ENCODE data around the gene NPLOC4.
"Not testable (repeated sequence)": the region's sequence is repeated elsewhere in the genome, so short reads cannot be mapped to it uniquely, and the experiment has no call there.

Gene NPLOC4

DNA sequence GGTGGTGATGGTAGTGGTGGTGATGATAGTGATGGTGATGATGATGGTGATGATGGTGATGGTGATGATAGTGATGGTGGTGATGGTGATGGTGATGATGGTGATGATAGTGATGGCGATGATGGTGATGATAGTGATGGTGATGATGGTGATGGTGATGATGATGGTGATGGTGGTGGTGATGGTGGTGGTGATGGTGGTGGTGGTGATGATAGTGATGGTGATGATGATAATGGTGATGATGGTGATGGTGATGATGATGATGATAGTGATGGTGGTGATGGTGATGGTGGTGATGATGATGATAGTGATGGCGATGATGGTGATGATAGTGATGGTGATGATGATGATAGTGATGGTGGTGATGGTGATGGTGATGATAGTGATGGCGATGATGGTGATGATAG, 104.9 kb downstream of the NPLOC4 start:
- not testable (repeated sequence) for DNase-seq

DNA sequence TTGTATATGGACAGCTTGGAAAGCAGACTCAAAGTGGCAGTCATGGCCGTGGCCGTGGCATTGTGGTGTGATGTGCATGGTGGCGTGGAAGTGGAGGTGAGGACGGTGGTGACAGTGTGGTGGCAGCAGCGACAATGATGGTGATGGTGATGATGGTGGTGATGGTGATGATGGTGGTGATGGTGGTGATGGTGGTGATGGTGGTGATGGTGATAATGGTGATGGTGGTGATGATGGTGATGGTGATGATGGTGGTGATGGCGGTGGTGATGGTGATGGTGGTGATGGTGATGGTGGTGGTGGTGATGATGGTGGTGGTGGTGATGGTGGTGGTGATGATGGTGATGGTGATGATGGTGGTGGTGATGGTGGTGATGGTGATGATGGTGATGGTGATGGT, 105.9 kb downstream of the NPLOC4 start:
- not testable (repeated sequence) for DNase-seq

DNA sequence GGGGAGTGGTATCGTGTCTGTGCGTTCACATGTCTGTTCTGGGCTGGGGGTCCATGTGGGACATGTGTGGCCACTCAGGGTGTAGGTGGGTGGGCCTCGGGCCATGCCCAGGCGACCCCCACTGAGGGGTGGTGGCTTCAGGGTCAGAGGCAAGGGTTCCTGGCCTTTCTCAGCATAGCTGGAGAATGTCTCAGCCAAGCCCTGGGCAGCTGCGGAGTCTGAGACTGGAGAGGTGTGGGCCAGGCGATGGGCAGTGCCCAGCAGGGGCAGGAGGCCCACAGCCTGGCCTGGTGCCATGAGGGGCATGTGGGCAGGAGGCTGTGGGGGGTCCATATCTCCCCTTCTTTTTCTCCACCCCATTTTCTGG, 107.5 kb downstream of the NPLOC4 start:
- no peak for DNase-seq

DNA sequence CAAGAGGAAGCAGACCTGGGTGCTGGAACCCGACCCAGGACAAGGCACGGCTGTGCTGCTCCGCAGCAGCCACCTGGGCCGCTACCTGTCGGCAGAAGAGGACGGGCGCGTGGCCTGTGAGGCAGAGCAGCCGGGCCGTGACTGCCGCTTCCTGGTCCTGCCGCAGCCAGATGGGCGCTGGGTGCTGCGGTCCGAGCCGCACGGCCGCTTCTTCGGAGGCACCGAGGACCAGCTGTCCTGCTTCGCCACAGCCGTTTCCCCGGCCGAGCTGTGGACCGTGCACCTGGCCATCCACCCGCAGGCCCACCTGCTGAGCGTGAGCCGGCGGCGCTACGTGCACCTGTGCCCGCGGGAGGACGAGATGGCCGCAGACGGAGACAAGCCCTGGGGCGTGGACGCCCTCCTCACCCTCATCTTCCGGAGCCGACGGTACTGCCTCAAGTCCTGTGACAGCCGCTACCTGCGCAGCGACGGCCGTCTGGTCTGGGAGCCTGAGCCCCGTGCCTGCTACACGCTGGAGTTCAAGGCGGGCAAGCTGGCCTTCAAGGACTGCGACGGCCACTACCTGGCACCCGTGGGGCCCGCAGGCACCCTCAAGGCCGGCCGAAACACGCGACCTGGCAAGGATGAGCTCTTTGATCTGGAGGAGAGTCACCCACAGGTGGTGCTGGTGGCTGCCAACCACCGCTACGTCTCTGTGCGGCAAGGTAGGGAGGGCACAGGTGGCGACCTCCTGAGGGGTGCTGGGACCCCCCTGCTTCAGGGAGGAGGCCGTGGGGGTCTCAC, 108.1 kb downstream of the NPLOC4 start:
- peak; percentile 42 for DNase-seq

DNA sequence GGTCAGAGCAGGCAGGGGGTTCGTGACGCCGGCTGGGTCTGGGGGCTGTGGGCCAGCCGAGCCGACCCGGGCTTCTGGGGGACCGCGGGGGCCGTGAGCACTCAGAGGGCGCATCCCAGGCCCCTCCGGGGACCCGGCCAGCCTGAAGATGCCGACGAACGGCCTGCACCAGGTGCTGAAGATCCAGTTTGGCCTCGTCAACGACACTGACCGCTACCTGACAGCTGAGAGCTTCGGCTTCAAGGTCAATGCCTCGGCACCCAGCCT, 108.6 kb downstream of the NPLOC4 start:
- no peak for DNase-seq

DNA sequence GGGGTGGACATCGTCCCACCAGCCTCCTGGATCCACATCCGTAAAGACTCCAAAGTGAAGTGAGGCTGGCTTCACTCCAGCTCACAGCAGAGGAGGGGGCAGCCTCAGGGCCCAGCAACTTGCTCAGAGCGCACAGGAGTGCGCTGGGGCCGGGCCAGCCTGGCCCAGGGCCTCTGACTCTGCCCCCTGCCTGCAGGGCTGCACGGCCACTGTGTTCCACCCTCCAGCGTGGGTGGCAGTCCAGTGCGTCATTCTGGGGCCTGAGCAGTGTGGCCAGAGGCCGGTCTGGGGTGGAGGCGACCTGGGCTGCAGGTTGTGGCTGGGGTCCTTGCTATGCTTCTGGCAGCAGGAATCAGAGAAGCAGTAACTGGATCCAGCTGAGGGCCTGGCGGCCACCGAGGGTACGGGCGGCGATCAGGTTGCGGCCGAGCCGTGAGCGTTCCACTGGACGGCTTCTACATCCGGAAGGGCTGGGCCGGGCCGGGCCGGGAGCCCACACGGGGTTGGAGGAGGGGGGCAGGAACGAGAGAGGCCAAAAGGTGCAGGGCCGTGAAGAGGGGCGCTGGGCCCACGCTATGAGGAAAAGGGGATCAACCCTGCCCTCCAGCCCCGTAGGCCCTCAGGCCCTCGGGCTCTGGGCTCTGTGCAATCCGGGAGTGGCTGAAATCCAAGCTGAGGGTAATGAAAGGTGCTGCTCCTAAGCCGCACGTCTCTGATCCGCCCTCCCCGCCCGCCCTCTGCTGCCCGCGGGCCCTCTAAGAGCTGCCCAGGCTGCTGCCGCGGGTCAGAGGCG, 109.1 kb downstream of the NPLOC4 start, which contains the start of gene FSCN2:
Gene FSCN2 (plus strand): TSS at position 787 of the 793 bp plus-strand sequence. CDS start 155 bp downstream, outside the sequence.
- DNase-seq = no peak

DNA sequence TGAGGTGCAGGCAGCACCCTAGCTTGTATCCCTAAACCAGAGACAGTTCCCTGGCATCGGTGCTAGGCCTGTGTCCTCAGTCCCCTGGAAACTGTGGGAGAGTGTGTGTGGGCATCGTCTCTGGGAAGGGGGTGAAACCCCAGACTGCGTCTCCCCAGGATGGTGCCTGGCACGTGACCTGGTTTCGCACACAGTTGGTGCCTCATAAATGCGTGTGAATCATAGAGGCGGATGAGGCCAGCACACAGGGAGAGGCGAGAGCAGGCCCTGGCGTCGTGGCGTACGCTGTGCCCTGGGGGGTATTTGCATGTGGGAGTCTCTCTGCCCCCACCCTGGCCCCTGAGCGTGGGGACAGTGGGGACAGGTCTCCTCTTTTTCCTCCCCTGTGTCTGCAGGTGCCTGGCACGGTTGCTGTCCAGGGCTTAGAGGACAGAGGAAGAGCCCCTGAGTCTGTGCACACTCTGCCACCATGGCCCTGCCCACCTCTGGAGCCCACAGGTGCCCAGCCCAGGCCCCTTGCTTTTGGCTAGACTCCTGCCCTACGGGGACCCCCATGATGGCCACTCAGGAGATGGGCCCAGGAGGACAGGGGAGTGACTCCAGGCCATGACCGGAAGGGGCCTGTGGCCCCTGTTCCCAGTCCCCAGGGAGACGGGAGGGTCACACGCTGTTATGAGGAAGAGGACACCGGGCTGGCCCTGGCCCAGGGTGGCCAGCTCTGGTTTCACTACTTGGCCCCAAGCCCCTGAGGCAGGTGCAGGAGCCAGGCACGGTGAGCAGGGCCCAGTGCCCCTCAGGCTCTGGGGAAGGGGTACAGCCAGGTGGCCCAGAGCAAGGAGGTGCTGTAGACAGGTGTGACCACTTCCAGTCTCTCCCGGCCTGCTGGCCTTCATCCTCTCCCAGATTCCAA, 110.0 kb downstream of the NPLOC4 start:
- DNase-seq = no peak

DNA sequence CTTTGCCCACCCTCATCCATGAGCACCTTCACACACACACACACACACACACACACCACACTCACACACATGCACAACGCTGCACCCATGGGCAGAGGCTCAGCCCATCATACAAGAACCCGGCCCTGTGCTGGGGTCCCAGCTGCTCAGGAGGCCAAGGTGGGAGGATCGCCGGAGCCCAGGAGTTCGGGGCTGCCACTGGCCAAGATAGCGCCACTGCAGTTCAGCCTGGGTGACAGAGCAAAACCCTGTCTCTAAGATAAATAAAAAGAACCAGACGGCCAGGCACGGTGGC, 112.1 kb downstream of the NPLOC4 start:
- DNase-seq = no peak

DNA sequence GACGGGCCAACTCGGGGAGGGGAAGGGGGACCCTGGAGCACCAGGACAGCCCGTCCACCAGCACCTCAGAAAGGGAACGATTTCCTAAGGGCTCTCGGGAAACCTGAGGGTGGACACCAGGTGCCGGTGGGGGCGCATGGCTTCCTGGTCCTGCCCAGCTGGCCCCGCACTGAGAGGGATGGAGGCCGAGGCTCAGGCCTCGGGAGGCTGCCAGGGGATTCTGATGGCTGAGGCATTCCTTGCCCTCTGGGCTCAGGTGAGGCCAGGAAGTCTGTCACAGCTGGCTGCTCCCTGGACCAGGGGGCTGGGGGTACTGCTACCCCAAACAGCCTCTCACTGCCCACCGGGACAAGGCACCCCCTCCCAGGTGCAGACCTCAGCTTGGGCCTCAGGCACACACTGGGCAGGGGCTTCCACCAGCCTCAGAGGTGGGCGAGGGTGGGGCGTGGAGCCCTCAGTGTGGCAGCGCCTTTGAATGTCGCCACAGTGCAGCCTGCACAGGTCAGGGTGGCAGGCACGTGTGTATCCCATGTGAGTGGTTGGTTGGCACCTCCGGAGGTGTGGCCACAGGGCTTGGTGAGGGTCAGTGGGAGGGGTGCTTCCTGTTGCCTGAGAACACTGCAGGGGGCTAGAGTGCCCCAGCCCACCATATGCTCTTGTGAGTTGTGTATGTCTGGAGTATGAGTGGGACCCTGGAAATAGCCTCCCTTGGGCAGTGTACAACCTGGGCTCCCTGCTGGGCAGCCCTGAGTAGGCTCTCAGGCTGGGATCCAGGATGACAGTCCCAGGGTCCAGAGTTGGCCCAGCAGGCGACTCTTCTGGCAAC, 112.7 kb downstream of the NPLOC4 start:
- no peak for DNase-seq

DNA sequence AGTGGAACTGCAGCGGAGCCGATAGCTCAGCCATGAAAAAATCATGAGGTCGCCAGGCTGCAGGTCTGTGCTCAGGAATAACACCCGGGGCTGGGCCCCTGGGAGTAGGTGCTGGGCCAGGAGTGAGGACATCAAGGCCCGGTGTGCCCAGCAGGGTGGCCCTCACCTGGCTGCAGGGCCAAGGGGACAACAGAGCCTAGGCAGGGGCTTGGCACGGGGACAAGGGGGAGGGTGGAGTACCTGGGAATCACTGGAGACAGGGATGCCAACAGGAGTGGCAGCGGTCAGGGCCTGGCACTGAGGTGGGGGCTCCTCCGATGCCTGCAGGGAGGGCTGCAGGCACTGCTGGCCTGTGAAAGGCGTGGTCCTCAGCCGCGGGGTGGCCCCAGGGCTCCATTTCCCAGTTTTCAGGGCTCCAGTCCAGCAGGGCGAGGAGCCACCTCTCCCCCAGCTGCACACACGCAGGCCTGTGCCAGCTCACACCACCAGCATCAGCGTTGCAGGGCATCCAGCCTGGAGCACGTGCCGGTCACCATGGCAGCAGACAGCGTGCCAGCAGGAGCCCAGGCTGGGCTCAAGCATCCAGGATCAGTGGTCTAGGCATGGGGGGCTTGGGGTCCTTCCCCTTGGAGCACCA, 113.4 kb downstream of the NPLOC4 start:
- no peak for DNase-seq

DNA sequence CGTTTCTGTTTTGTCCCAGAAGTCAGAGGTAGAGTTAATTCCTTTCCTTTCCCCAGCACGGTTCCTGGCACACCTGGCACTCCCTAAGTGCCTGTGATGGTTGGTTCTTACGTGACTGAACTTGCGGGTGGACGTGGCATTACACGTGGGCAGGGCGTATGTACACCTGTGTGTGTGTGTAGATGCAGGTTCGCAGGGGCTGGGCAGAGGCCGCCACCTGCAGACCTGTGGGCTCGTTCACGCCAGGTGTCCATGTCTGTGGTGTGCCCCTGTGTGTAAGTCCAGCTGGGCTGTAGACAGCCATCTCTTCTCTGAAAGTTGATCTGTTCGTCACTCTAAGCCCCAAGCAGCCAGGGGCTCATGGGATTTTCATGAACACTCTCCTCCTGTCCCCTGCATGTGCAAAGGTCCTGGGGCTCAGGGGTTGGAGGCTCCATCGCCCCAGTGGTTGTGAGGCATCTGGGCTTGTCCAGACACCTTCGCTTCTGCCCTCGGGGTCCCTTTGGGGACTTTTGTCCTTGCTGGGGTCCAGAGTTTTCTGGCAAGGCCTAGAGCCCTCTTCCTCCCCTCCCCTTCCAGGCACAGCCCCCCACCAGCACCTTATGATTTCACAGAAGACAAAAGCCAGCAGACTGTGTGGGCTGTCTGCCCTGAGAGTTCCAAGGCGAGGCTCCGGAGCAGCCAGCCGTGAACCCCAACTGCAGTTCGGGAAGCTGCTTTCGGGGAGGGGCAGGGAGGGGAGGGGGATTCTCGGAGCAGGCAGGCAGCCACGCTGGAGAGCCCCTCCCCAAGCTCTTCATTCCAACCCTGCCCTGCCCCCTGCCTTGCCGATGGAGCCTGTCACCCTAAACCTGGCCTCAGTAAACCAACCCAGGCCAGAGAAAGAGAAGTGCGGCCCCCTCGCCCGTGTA, 114.2 kb downstream of the NPLOC4 start:
- DNase-seq = no peak

DNA sequence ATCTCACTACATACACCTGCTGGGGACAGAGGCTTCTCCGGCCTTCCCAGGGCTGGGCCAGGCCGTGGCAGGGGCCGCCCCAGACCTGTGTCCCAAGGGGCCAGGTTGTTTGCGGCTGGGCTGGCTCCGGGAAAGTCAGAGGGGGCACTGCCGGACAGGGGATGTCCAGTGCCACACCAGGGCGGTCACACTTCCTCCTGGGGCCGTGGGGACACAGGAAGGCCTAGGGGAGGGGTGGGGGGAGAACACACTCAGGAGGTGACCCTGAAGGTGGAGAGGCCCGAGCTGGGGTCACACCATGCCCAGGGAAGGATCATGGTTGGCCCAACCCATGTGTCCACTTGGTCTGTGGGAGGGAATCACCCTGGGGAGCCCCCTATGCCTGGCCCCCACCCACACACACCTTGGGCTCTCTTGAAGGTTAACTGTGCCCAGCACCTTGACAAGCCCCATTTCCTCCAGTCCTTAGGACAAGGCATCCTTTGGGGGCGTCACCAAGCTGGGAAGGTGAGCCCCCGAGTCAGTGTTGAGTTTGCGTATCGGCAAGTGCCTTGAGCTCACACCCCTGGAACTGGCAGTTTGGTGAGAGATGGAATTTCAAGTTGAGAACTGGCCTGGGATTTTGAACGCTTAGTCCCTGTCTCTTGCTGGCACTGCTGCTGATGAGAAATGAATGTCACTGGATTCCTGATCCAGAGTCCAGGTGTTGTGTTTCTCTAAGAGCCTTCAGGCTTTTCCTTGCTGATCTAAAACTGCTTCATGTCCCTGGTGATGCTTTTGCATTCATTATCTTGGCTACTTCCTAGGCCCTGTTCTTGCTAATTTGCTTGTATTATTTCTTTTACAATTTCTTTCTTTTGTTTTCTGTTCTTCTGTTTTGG, 116.7 kb downstream of the NPLOC4 start:
- DNase-seq = no peak

DNA sequence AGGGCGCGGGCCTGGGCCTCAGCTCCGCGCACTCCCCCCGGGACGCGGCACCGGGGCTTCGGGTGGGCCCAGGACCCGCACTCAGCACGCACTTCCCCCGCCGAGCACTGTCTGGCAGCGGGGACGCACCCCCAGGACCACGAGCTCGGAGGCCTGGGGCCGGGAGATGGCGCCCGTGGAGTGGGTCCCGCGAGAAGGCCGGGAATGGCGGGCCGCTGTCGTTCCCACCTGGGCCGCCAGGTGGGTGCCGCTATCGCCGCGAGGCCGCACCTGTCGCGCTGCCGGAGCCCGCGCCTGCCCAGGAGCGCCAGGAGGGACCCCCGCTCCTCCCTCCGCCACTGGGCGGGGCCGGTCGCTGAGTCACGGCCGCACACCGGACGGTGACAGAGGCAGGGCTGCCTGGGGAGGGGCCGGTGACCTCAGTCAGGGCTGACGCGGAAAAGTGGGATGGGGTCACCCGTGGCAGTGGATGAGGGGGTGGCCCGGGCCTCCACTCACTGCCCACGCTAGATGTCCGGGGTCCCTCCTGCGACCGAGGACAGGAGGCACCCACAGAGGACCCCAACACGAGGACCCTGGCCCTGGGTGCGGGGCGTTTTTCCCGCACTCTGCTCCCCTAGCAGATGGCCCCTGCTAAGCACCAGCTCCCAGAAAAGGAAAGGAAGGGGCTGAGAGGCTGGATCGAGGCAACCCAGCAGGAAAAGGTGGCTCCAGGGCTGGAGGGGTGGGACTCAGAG, 117.5 kb downstream of the NPLOC4 start:
- DNase-seq = peak; percentile 79

DNA sequence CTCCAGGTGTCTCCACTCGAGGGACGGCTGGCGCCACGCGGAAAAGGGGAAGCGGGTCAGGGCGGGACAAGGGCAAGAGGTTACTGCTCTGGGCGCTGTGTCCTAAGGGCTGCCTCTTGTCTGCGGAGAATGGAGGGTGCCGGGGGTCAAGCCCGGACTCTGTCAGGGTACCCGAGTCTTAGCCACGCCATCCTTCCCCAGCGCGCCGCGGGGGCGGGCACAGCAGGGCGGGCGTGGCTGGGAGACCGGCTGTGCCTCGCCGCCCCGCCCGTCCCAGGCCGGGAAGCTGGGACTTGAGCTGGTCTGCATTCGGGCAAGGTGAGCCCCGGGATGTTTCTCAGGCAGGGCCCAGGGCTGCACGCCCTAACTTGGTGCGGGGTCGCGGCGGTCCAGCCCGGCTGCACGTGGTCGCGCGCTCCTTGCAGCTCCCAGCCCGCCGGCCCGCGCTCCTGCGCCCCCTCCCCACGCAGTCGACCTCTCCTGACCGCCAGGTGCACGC, 118.1 kb downstream of the NPLOC4 start:
- no peak for DNase-seq

DNA sequence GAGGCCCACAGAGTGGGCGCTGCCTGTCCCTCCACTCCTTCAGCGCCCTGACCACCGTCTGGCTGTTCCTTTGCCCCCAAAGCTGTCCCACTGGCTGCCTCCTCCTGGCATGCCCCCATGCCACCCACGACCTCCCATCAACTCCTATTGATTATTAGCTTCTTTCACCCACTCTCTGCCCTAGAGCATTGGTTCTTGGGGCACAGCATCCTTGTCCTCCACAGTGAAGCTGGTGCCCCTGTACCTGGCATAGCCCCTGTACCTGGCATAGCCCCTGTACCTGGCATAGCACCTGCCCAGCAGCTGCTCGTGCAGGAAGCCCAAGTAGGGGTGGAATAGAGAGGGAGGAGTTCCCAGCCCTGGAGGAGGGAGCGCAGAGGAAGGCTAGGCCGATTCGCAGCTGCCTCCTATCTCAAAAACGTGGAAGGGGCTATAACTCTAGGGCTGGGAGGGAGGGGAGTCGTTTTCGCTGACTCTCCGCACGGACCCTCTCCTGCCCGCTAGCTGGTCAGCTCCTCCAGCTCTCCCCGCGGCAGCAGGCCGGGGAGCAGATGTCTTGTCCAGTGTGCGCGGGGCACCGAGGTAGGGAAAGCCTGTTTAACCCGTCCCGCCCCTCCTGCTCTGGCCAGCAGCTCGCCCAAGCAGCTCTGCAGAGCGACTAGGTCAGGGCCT, 118.7 kb downstream of the NPLOC4 start:
- peak; percentile 83 for DNase-seq

DNA sequence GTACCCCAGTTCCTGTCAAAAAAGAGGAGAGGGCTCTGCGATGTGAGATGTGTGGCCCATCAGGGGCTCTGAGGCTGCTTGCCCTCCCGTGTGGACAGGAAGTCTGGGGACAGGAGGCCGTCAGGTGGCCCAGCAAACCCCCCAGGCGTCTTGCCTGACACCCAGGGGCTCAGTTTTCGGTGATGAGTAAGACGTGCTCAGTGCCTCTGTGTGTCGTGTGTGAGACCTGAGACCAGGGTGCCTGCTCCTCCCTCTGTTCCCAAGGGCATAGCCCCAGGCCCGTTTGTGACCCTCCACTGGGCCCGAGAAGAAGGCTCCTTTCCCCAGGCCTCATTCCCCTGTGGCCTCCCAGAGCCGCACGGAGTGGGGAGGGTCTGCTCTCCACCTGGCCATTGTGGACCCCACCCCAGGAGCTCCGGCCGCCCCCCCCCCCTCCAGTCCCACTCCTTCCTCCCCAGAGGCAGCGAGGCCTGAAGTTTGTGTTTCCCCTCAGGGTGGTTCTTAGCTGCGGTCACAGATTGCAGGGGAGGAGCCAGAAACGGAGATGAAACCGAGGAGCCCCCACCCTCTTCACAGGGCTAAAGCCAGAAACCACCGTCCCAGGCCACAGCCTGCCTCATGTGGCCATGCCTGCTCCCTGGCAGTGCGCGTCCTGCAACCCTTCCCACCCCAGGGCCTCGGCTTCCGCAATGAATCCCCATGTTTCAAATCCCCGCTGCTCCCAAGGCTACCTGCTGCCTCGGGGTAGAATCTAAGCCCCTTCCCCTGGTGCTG, 119.4 kb downstream of the NPLOC4 start:
- no peak for DNase-seq

DNA sequence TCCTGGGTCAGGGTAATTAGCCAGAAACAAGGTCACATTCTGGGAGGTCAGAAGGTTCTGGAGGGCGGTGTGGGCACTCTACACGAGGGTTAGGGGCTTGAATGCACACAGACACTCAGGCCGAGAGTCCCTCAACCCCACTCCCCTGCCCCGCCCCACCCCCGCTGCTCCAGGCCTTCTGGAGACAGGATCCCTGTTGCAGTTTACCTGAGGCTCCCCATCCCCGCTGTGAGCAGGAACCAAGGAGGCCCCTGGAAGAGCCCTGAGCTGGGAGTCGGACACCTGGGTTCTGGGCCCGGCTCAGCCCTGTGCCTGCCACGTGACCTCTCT, 119.9 kb downstream of the NPLOC4 start:
- no peak for DNase-seq

DNA sequence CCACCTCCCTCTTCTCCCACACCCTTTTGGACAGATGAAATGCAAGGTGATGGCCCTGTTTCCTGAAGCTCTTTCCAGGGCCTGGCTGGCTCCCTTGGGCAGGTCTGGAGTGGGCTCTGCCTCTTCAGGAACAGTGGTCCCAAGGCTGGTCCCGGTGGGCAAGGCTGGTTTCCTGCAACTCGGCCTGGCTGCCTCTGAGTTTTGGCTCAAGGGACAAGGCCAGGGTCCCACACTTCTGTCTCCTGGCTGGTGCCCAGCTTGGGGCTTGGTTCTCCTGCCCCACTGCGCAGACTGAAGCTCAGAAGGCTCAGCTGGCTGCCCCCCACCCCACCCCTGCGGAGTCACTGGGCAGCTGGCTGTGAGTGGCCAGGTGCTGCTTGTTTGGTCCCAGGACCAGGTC, 120.5 kb downstream of the NPLOC4 start:
- no peak for DNase-seq
